Ureter (tissue), 1 donor: ENCODE results near the gene GPAM. TPM values are rescaled to one million over a fixed set of nuclear protein-coding genes. Genes with fewer than 3 reads are reported as not detected.
"Not testable (repeated sequence)": the region's sequence is repeated elsewhere in the genome, so short reads cannot be mapped to it uniquely, and the experiment has no call there.

Experiments used
- DNase-seq: peaks from one replicate; pipeline ENCODE4 v3.0.0-alpha.2; 2020; ENCODE audit warnings: low spot score
- total RNA-seq: library from RNA; stranded (reverse); gene quantifications from one replicate; pipeline ENCODE4 v1.2.4, GENCODE V29; 2023
- donor health status: DM: yes; HTN: yes; CAD: no.

The GPAM gene
- total RNA-seq, 1 donor from 2014 or later: 12.7 TPM

- DNase-seq: no peak
These were observed 31.8 kb upstream of the GPAM start for GRCh38 chr10:112215342-112215774.

GRCh38 chr10:112214298-112214926, 30.8 kb upstream of the GPAM start:
- no peak for DNase-seq

GRCh38 chr10:112213836-112214235, 30.3 kb upstream of the GPAM start:
- no peak for DNase-seq

GRCh38 chr10:112213098-112213823, 29.7 kb upstream of the GPAM start:
- DNase-seq: no peak

- DNase-seq: no peak
These were observed 27.1 kb upstream of the GPAM start for GRCh38 chr10:112210666-112211065.

GRCh38 chr10:112209684-112210131, 26.1 kb upstream of the GPAM start:
- DNase-seq: no peak

GRCh38 chr10:112208997-112209396, 25.4 kb upstream of the GPAM start:
- no peak for DNase-seq

GRCh38 chr10:112208292-112208691, 24.7 kb upstream of the GPAM start:
- no peak for DNase-seq

- DNase-seq: no peak
These were observed 19.9 kb upstream of the GPAM start for GRCh38 chr10:112203328-112204076.

- DNase-seq: no peak
These were observed 19.1 kb upstream of the GPAM start for GRCh38 chr10:112202561-112203241.

GRCh38 chr10:112202076-112202475, 18.5 kb upstream of the GPAM start:
- no peak for DNase-seq

GRCh38 chr10:112201334-112201733, 17.8 kb upstream of the GPAM start:
- no peak for DNase-seq

GRCh38 chr10:112200259-112200658, 16.7 kb upstream of the GPAM start:
- not testable (repeated sequence) for DNase-seq

GRCh38 chr10:112197662-112198061, 14.1 kb upstream of the GPAM start:
- not testable (repeated sequence) for DNase-seq

- DNase-seq: no peak
These were observed 11.7 kb upstream of the GPAM start for GRCh38 chr10:112195224-112195623.

GRCh38 chr10:112191791-112192190, 8.2 kb upstream of the GPAM start:
- no peak for DNase-seq

GRCh38 chr10:112191041-112191590, 7.6 kb upstream of the GPAM start:
- no peak for DNase-seq

GRCh38 chr10:112189465-112189864, 5.9 kb upstream of the GPAM start:
- DNase-seq: no peak

- no peak for DNase-seq
These were observed 4.0 kb upstream of the GPAM start for GRCh38 chr10:112187527-112187926.

- no peak for DNase-seq
These were observed 2.4 kb upstream of the GPAM start for GRCh38 chr10:112185959-112186358.

GRCh38 chr10:112184379-112184778, 814 bp upstream of the GPAM start:
- no peak for DNase-seq

GRCh38 chr10:112184052-112184371, 447 bp upstream of the GPAM start:
- no peak for DNase-seq
